Activated T-cell treated with anti-CD3 and anti-CD28 coated beads for 48 hours (primary cell): Measurements from ENCODE around the gene FTCD.

Experiments used
- DNase-seq: peaks from one replicate; pipeline ENCODE4 v3.0.0-alpha.2; 2020; ENCODE audit warnings: low read depth

The FTCD gene

DNA sequence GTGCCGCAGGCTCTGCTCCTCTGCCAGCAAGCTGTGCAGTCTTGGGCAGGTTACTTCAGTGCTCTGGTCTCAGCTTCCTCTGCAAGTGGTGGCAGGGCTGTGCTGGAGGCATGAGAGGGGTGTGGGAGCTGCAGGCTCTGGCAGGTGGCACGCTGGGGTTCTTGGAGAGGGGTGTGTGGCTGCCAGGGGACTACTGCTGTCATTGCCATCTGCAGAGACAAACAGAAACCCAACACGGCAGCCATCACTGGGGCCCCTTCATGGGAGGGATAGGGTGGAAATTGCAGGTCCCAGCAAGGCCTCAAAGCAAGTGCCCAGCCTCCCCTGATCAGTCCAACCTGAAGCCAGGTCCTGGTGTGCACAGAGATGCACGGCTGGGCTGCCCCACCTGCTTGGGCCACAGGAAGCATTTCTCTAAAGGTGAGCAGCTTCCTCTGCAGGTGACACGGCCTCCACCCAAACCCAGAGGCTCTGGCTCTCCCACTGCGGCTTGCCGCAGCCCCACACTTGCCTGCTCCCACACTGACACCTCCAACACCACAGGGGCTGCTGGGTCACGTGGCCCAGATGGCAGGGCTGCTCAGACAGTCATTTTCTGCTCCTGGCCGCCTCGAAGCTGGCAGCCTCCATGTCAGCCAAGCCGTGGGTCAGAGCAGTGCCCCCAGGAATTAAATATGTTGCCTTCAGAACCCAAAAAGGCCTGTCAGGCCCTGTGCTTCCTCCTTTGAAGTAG lies 61.5 kb downstream of the FTCD start:
- no peak for DNase-seq

DNA sequence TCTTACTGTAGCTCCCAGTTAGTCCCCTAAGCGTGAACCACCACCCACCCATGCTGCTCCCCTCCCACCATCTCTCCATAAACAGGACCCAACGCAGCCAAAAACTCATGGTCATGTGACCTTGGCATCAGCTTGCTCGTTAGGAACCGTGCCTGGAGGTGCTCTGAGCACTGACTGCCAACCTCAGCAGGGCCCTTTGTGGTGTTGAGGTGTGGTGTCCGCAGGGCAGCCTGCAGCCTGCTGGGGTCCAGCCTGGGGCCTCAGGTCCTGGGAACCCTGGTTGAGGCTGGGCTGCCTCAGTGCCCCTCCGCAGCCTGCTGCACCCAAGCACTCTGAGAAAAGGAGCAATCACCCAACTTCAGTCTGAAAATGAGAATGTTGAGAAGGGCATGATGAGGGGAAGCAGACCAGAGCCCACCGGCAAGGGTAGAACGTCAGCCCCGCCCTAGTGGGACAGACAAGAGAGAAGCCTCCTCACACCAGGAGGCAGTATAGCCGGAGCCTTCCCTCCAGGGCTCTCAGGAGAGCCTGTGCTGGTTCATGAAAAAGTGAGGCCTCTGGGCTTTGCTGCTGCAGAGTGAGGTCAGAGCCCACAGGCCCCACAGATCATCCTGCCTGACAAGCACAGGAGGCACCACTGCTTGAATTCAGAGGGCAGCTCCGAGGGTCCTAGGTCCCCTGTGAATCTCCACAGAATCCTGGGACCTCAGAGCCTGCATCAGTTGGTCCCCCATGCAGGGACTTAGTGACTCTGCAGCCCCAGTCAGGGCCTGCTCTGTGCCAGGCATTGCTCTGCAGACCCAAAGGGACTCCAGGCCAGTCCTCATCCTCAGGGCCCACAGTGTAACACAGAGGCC lies 62.3 kb downstream of the FTCD start:
- no peak for DNase-seq

- no peak for DNase-seq
Observed at GRCh38 chr21:46092026-46092764, 63.2 kb downstream of the FTCD start.

DNA sequence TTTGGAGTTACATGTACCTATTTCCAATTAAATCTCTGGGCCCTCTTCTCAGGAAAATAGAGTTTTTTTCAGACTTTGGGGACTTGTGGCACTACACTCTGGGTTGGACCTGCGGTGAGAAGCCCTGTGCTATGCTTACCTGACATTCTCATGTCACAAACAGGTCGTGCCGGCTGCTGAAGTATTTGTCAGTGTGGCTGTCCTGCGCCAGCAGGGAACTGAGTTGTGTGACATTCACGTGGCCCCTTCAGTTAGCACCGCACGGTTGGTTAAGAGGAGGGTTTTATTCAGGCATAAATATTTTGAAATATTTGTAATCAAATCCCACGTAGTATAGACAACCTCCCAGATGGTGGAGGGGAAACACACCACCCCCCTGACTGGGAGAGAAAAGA lies 63.8 kb downstream of the FTCD start:
- DNase-seq: no peak

- no peak for DNase-seq
Observed at GRCh38 chr21:46091118-46091517, 64.3 kb downstream of the FTCD start.

DNA sequence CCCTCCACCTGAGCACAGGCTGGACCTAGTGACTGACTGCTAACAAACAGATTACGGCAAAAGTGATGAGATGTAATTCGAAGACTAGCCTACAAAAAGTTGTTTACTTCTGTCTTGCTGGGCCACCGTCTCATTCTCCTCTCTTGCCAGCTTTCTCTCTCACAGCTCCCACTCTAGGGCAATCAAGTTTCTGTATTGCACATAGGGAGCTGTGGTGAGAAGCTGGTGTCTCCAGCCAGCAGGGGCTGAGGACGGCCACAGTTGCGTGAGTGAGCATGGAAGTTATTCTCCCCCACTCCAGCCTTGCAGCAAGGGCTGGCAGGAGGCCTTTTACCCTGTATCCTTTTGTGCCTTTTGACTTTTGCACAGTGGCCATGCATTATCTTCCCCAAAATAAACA lies 66.1 kb downstream of the FTCD start:
- DNase-seq: no peak

DNA sequence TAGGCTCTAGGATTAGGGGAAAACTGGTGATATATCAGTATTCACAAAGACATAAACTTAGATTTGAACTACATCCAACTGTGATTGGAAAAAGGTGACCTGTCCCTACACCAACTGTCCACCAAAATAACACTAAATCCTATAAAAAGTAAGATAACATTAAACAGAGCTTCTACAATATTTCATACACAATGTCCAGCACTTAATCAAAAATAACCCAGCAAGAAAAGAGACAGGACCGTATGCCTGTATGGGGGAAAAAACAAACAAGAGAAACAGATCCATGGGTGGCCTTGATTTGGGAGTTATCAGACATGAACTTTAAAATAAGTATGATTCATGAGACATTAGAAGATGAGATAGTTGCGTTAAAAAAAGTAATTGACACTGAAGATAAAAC lies 67.2 kb downstream of the FTCD start:
- no peak for DNase-seq

- no peak for DNase-seq
Observed at GRCh38 chr21:46087641-46088040, 67.7 kb downstream of the FTCD start.
